Duodenal mucosa (tissue), 2 donors: Measurements from ENCODE around the gene TMBIM4.

Experiments
- H3K27ac ChIP-seq: one replicate; pipeline ENCODE4 v1.7.0; 2013; ENCODE audit warnings: low read depth, low read length
- H3K27me3 ChIP-seq, 2 donors: one replicate each; pipeline ENCODE4 v1.7.0; 2013; ENCODE audit warnings: low read length in 2 of 2, control low read depth in 1 of 2; ENCODE audit not compliant: insufficient read depth in 2 of 2, control insufficient read depth in 1 of 2
- H3K36me3 ChIP-seq, 2 donors: one replicate each; pipeline ENCODE4 v1.7.0; 2013; ENCODE audit warnings: low read length in 2 of 2, control low read depth in 1 of 2; ENCODE audit not compliant: insufficient read depth in 2 of 2, control insufficient read depth in 1 of 2
- H3K4me1 ChIP-seq, 2 donors: one replicate each; pipeline ENCODE4 v1.7.0; 2013; ENCODE audit warnings: low read length in 2 of 2, control low read depth in 1 of 2; ENCODE audit not compliant: insufficient read depth in 2 of 2, control insufficient read depth in 1 of 2
- H3K4me3 ChIP-seq, 2 donors: one replicate each; pipeline ENCODE4 v1.7.0; 2013; ENCODE audit warnings: low read length in 2 of 2, low read depth in 1 of 2
- H3K9ac ChIP-seq, 2 donors: one replicate each; pipeline ENCODE4 v1.7.0; 2013; ENCODE audit warnings: low read length in 2 of 2, low read depth in 1 of 2
- H3K9me3 ChIP-seq, 2 donors: one replicate each; pipeline ENCODE4 v1.7.0; 2013; ENCODE audit warnings: low read length in 2 of 2, control low read depth in 1 of 2; ENCODE audit not compliant: control insufficient read depth in 1 of 2

TMBIM4 gene

GRCh38 chr12:66108386-66108785 is 61.4 kb downstream of the TMBIM4 start:
- no peak overlapping the region for H3K27ac ChIP-seq
- H3K4me1 ChIP-seq: peaks cover 0 to 4% of the 10 kb centered on the region in 2 donors
- no peak overlapping the region for H3K4me3 ChIP-seq
- H3K9me3 ChIP-seq: no peaks in the 10 kb centered on the region
- H3K9ac ChIP-seq: no peak overlapping the region
- no peaks in the 10 kb centered on the region for H3K36me3 ChIP-seq
- H3K27me3 ChIP-seq: no peaks in the 10 kb centered on the region

GRCh38 chr12:66107451-66107915 is 62.3 kb downstream of the TMBIM4 start:
- no peaks in the 10 kb centered on the region for H3K27me3 ChIP-seq
- H3K27ac ChIP-seq: no peak overlapping the region
- no peak overlapping the region for H3K4me3 ChIP-seq
- H3K9ac ChIP-seq: no peak overlapping the region
- H3K36me3 ChIP-seq: no peaks in the 10 kb centered on the region
- H3K9me3 ChIP-seq: no peaks in the 10 kb centered on the region
- peaks cover 0 to 4% of the 10 kb centered on the region in 2 donors for H3K4me1 ChIP-seq

GRCh38 chr12:66103016-66103913 is 66.5 kb downstream of the TMBIM4 start:
- no peaks in the 10 kb centered on the region for H3K9me3 ChIP-seq
- H3K27ac ChIP-seq: no peak overlapping the region
- H3K9ac ChIP-seq: no peak overlapping the region
- peaks cover 0 to 4% of the 10 kb centered on the region in 2 donors for H3K4me1 ChIP-seq
- H3K4me3 ChIP-seq: no peak overlapping the region
- no peaks in the 10 kb centered on the region for H3K36me3 ChIP-seq
- H3K27me3 ChIP-seq: no peaks in the 10 kb centered on the region

- Histone ChIP-seq H3K4me3 (no peak overlapping the region), H3K27me3 (no peaks in the 10 kb centered on the region), H3K9me3 (no peaks in the 10 kb centered on the region), H3K4me1 (no peaks in the 10 kb centered on the region), H3K9ac (no peak overlapping the region), H3K27ac (no peak overlapping the region), H3K36me3 (no peaks in the 10 kb centered on the region)
Observed at GRCh38 chr12:66092559-66093269, 77.1 kb downstream of the TMBIM4 start.

GRCh38 chr12:66090157-66090556 is 79.6 kb downstream of the TMBIM4 start:
- H3K4me1 ChIP-seq: no peaks in the 10 kb centered on the region
- no peak overlapping the region for H3K4me3 ChIP-seq
- H3K9me3 ChIP-seq: no peaks in the 10 kb centered on the region
- no peaks in the 10 kb centered on the region for H3K36me3 ChIP-seq
- no peak overlapping the region for H3K9ac ChIP-seq
- H3K27me3 ChIP-seq: no peaks in the 10 kb centered on the region
- no peak overlapping the region for H3K27ac ChIP-seq

- Histone ChIP-seq H3K4me3 (no peak overlapping the region), H3K9ac (no peak overlapping the region), H3K27me3 (no peaks in the 10 kb centered on the region), H3K36me3 (no peaks in the 10 kb centered on the region), H3K27ac (no peak overlapping the region), H3K9me3 (no peaks in the 10 kb centered on the region), H3K4me1 (no peaks in the 10 kb centered on the region)
Observed at GRCh38 chr12:66087365-66087943, 82.3 kb downstream of the TMBIM4 start.

- Histone ChIP-seq H3K36me3 (no peaks in the 10 kb centered on the region), H3K27ac (no peak overlapping the region), H3K4me1 (no peaks in the 10 kb centered on the region), H3K27me3 (no peaks in the 10 kb centered on the region), H3K9me3 (no peaks in the 10 kb centered on the region), H3K9ac (no peak overlapping the region), H3K4me3 (no peak overlapping the region)
Observed at GRCh38 chr12:66085998-66086397, 83.8 kb downstream of the TMBIM4 start.
